ENCODE results near the gene KRT14. TPM values are rescaled to one million over a fixed set of nuclear protein-coding genes. Genes with fewer than 3 reads are reported as not detected.

Gene KRT14
- total and polyA plus RNA-seq, 2 donors (not counting 1 experiment from before 2014, with no cell fraction given), result 0.94 TPM; not detected in 1

- no peak overlapping the region for H3K4me3 ChIP-seq (replicated peaks in 1 of 4; ENCODE audit: control extremely low read depth in 1 of 4, insufficient read depth in 1 of 4, low read depth in 3 of 4, low read length in 4 of 4)
- H3K4me2 ChIP-seq (ENCODE audit: extremely low read depth, insufficient read depth, low read length), result no peak overlapping the region
- TF ChIP-seq CTCF (conservative IDR thresholded peaks at IDR 0.05 in 1 of 2, IDR thresholded peaks at IDR 0.05 in 1 of 2; ENCODE audit: low read depth in 1 of 2, low read length in 2 of 2) (no peak), EZH2 (IDR thresholded peaks at IDR 0.05; ENCODE audit: low read length, missing control alignments) (no peak)
- no peaks in the 10 kb centered on the region for H3K36me3 ChIP-seq (ENCODE audit: control insufficient read depth, insufficient read depth, low read length)
- H3K4me1 ChIP-seq (ENCODE audit: control insufficient read depth, extremely low read depth, insufficient read depth, low read length), result no peaks in the 10 kb centered on the region
- no peaks in the 10 kb centered on the region for H3K79me2 ChIP-seq (ENCODE audit: control insufficient read depth, insufficient read depth, low read length)
- no peaks in the 10 kb centered on the region for H4K20me1 ChIP-seq (ENCODE audit: control insufficient read depth, extremely low read depth, insufficient read depth, low read length)
- DNase-seq (ENCODE audit: low read depth in 2 of 2), result no peak
- no peak overlapping the region for H2AFZ ChIP-seq (ENCODE audit: low read length)
- H3K9me3 ChIP-seq (ENCODE audit: control insufficient read depth, insufficient read depth, low read depth, low read length), result no peaks in the 10 kb centered on the region
- H3K27me3 ChIP-seq (ENCODE audit: control insufficient read depth, insufficient read depth, low read length), result peaks cover 9% of the 10 kb centered on the region
- no peak overlapping the region for H3K9ac ChIP-seq (ENCODE audit: insufficient read depth, low read length)
- H3K27ac ChIP-seq (ENCODE audit: insufficient read depth, low read length), result no peak overlapping the region
These were observed 21.4 kb downstream of the KRT14 start for GRCh38 chr17:41565338-41565737.

GRCh38 chr17:41563607-41564170, 23.0 kb downstream of the KRT14 start:
- H3K9ac ChIP-seq (ENCODE audit: insufficient read depth, low read length), result no peak overlapping the region
- H3K4me3 ChIP-seq (replicated peaks in 1 of 4; ENCODE audit: control extremely low read depth in 1 of 4, insufficient read depth in 1 of 4, low read depth in 3 of 4, low read length in 4 of 4), result no peak overlapping the region
- H3K9me3 ChIP-seq (ENCODE audit: control insufficient read depth, insufficient read depth, low read depth, low read length), result no peaks in the 10 kb centered on the region
- no peaks in the 10 kb centered on the region for H3K4me1 ChIP-seq (ENCODE audit: control insufficient read depth, extremely low read depth, insufficient read depth, low read length)
- no peaks in the 10 kb centered on the region for H4K20me1 ChIP-seq (ENCODE audit: control insufficient read depth, extremely low read depth, insufficient read depth, low read length)
- TF ChIP-seq EZH2 (IDR thresholded peaks at IDR 0.05; ENCODE audit: low read length, missing control alignments), result no peak
- TF ChIP-seq CTCF (conservative IDR thresholded peaks at IDR 0.05 in 1 of 2, IDR thresholded peaks at IDR 0.05 in 1 of 2; ENCODE audit: low read depth in 1 of 2, low read length in 2 of 2), result no peak
- no peak overlapping the region for H2AFZ ChIP-seq (ENCODE audit: low read length)
- no peaks in the 10 kb centered on the region for H3K79me2 ChIP-seq (ENCODE audit: control insufficient read depth, insufficient read depth, low read length)
- peaks cover 6% of the 10 kb centered on the region for H3K27me3 ChIP-seq (ENCODE audit: control insufficient read depth, insufficient read depth, low read length)
- H3K4me2 ChIP-seq (ENCODE audit: extremely low read depth, insufficient read depth, low read length), result no peak overlapping the region
- DNase-seq (ENCODE audit: low read depth in 2 of 2), result no peak
- H3K27ac ChIP-seq (ENCODE audit: insufficient read depth, low read length), result no peak overlapping the region
- H3K36me3 ChIP-seq (ENCODE audit: control insufficient read depth, insufficient read depth, low read length), result no peaks in the 10 kb centered on the region

- Histone ChIP-seq H3K4me3 (replicated peaks in 1 of 4; ENCODE audit: control extremely low read depth in 1 of 4, insufficient read depth in 1 of 4, low read depth in 3 of 4, low read length in 4 of 4) (no peak overlapping the region), H3K79me2 (ENCODE audit: control insufficient read depth, insufficient read depth, low read length) (no peaks in the 10 kb centered on the region), H3K36me3 (ENCODE audit: control insufficient read depth, insufficient read depth, low read length) (no peaks in the 10 kb centered on the region), H3K9me3 (ENCODE audit: control insufficient read depth, insufficient read depth, low read depth, low read length) (no peaks in the 10 kb centered on the region), H4K20me1 (ENCODE audit: control insufficient read depth, extremely low read depth, insufficient read depth, low read length) (no peaks in the 10 kb centered on the region), H3K27ac (ENCODE audit: insufficient read depth, low read length) (no peak overlapping the region), H3K4me2 (ENCODE audit: extremely low read depth, insufficient read depth, low read length) (no peak overlapping the region), H2AFZ (ENCODE audit: low read length) (no peak overlapping the region), H3K27me3 (ENCODE audit: control insufficient read depth, insufficient read depth, low read length) (peaks cover 8% of the 10 kb centered on the region), H3K4me1 (ENCODE audit: control insufficient read depth, extremely low read depth, insufficient read depth, low read length) (no peaks in the 10 kb centered on the region), H3K9ac (ENCODE audit: insufficient read depth, low read length) (no peak overlapping the region)
- no peak for DNase-seq (ENCODE audit: low read depth in 2 of 2)
- TF ChIP-seq EZH2 (IDR thresholded peaks at IDR 0.05; ENCODE audit: low read length, missing control alignments), result no peak
- TF ChIP-seq CTCF (conservative IDR thresholded peaks at IDR 0.05 in 1 of 2, IDR thresholded peaks at IDR 0.05 in 1 of 2; ENCODE audit: low read depth in 1 of 2, low read length in 2 of 2), result no peak
These were observed 25.1 kb downstream of the KRT14 start for GRCh38 chr17:41561554-41561953.

Measured in fibroblast of lung (primary cell).